ENCODE results near the gene ANKMY1. TPM values are rescaled to one million over a fixed set of nuclear protein-coding genes. Genes with fewer than 3 reads are reported as not detected.

ANKMY1 gene
- total and polyA plus RNA-seq, 5 donors from 2014 or later = 3.8 to 37.2 (median 9.6) TPM

DNA sequence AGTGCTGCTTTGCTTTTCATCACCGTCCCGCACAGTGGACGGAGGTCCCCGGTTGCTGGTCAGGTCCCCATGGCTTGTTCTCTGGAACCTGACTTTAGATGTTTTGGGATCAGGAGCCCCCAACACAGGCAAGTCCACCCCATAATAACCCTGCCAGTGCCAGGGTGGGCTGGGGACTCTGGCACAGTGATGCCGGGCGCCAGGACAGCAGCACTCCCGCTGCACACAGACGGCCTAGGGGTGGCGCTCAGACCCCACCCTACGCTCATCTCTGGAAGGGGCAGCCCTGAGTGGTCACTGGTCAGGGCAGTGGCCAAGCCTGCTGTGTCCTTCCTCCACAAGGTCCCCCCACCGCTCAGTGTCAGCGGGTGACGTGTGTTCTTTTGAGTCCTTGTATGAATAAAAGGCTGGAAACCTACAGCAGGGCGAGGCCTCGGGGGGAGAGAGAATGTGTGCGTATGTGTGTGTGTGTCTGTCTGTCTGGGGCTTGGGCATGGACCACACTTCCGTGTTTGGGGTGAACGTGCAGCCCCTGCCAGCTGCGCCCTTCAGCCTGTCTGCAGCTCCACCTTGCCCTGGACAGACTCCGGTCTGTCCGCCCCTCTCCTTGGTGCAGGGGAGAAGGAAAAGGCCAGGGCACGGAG, 90.0 kb downstream of the ANKMY1 start:
- H3K27ac Mint-ChIP-seq = no peak overlapping the region
- H3K4me1 Mint-ChIP-seq = no peaks in the 10 kb centered on the region
- H3K27ac ChIP-seq (ENCODE audit: insufficient read depth, low read length, poor library complexity, severe bottlenecking) = no peak overlapping the region
- no peaks in the 10 kb centered on the region for H3K27me3 Mint-ChIP-seq
- H3K4me3 ChIP-seq (ENCODE audit: low read depth, low read length) = no peak overlapping the region
- no peaks in the 10 kb centered on the region for H3K36me3 ChIP-seq (ENCODE audit: control insufficient read depth, insufficient read depth, low read length)
- H3K36me3 Mint-ChIP-seq = peaks cover 9% of the 10 kb centered on the region
- DNase-seq = no peak
- H3K9me3 Mint-ChIP-seq = peaks cover 0 to 7% (median 0%) of the 10 kb centered on the region in 7 donors
- no peak overlapping the region for H3K4me3 Mint-ChIP-seq
- ATAC-seq (ENCODE audit: low read depth in 2 of 2) = no peak
- no peaks in the 10 kb centered on the region for H3K27me3 ChIP-seq (ENCODE audit: control insufficient read depth, insufficient read depth, low read length)
- peaks cover 0 to 7% of the 10 kb centered on the region in 2 experiments for H3K9me3 ChIP-seq (ENCODE audit: control insufficient read depth in 2 of 2, low read length in 2 of 2)
- H3K4me1 ChIP-seq (ENCODE audit: control insufficient read depth, insufficient read depth, low read length, poor library complexity, severe bottlenecking) = no peaks in the 10 kb centered on the region

DNA sequence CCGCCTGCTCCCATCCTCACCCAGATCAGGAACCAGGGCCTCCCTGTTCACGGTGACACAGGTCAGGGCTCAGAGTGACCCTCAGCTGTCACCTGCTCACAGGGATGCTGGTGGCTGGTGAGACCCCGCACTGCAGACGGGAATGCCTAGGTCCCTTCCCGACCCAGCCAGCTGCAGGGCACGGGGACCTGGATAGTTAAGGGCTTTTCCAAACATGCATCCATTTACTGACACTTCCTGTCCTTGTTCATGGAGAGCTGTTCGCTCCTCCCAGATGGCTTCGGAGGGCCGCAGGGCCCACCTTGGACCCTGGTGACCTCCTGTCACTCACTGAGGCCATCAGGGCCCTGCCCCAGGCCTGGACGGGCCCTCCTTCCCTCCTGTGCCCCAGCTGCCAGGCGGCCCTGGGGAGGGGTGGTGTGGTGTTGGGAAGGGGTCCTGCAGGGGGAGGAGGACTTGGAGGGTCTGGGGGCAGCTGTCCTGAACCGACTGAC, 90.6 kb downstream of the ANKMY1 start:
- Mint-ChIP-seq H3K36me3 (peaks cover 9% of the 10 kb centered on the region), H3K4me1 (no peaks in the 10 kb centered on the region), H3K27ac (no peak overlapping the region), H3K9me3 (peaks cover 0 to 4% (median 0%) of the 10 kb centered on the region in 7 donors), H3K4me3 (no peak overlapping the region), H3K27me3 (no peaks in the 10 kb centered on the region)
- no peak overlapping the region for H3K4me3 ChIP-seq (ENCODE audit: low read depth, low read length)
- no peaks in the 10 kb centered on the region for H3K27me3 ChIP-seq (ENCODE audit: control insufficient read depth, insufficient read depth, low read length)
- no peak for ATAC-seq (ENCODE audit: low read depth in 2 of 2)
- H3K36me3 ChIP-seq (ENCODE audit: control insufficient read depth, insufficient read depth, low read length) = no peaks in the 10 kb centered on the region
- no peaks in the 10 kb centered on the region for H3K4me1 ChIP-seq (ENCODE audit: control insufficient read depth, insufficient read depth, low read length, poor library complexity, severe bottlenecking)
- no peak for DNase-seq
- H3K9me3 ChIP-seq (ENCODE audit: control insufficient read depth in 2 of 2, low read length in 2 of 2) = peaks cover 0 to under 1% of the 10 kb centered on the region in 2 experiments
- H3K27ac ChIP-seq (ENCODE audit: insufficient read depth, low read length, poor library complexity, severe bottlenecking) = no peak overlapping the region

DNA sequence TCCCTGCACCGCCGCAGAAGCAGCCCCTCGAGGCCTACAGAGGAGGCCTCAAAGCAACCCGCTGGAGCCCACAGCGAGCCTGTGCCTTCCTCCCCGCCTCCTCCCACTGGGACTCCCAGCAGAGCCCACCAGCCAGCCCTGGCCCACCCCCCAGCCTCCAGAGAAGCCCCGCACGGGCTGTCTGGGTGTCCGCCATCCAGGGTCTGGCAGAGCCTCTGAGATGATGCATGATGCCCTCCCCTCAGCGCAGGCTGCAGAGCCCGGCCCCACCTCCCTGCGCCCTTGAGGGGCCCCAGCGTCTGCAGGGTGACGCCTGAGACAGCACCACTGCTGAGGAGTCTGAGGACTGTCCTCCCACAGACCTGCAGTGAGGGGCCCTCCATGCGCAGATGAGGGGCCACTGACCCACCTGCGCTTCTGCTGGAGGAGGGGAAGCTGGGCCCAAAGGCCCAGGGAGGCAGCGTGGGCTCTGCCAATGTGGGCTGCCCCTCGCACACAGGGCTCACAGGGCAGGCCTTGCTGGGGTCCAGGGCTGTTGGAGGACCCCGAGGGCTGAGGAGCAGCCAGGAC, 91.1 kb downstream of the ANKMY1 start:
- Mint-ChIP-seq H3K27me3 (no peaks in the 10 kb centered on the region), H3K27ac (no peak overlapping the region), H3K9me3 (peaks cover 0 to 4% (median 0%) of the 10 kb centered on the region in 7 donors), H3K4me3 (no peak overlapping the region), H3K36me3 (peaks cover 9% of the 10 kb centered on the region), H3K4me1 (no peaks in the 10 kb centered on the region)
- ATAC-seq (ENCODE audit: low read depth in 2 of 2) = no peak
- H3K4me1 ChIP-seq (ENCODE audit: control insufficient read depth, insufficient read depth, low read length, poor library complexity, severe bottlenecking) = no peaks in the 10 kb centered on the region
- H3K27ac ChIP-seq (ENCODE audit: insufficient read depth, low read length, poor library complexity, severe bottlenecking) = no peak overlapping the region
- H3K9me3 ChIP-seq (ENCODE audit: control insufficient read depth in 2 of 2, low read length in 2 of 2) = no peaks in the 10 kb centered on the region
- H3K4me3 ChIP-seq (ENCODE audit: low read depth, low read length) = no peak overlapping the region
- H3K36me3 ChIP-seq (ENCODE audit: control insufficient read depth, insufficient read depth, low read length) = no peaks in the 10 kb centered on the region
- no peaks in the 10 kb centered on the region for H3K27me3 ChIP-seq (ENCODE audit: control insufficient read depth, insufficient read depth, low read length)
- no peak for DNase-seq

GRCh38 chr2:240465765-240466578, 91.8 kb downstream of the ANKMY1 start:
- no peak overlapping the region for H3K27ac Mint-ChIP-seq
- H3K27me3 ChIP-seq (ENCODE audit: control insufficient read depth, insufficient read depth, low read length) = no peaks in the 10 kb centered on the region
- no peaks in the 10 kb centered on the region for H3K4me1 ChIP-seq (ENCODE audit: control insufficient read depth, insufficient read depth, low read length, poor library complexity, severe bottlenecking)
- no peaks in the 10 kb centered on the region for H3K36me3 ChIP-seq (ENCODE audit: control insufficient read depth, insufficient read depth, low read length)
- no peak overlapping the region for H3K4me3 ChIP-seq (ENCODE audit: low read depth, low read length)
- peaks cover 0 to 2% (median 0%) of the 10 kb centered on the region in 7 donors for H3K9me3 Mint-ChIP-seq
- H3K27ac ChIP-seq (ENCODE audit: insufficient read depth, low read length, poor library complexity, severe bottlenecking) = no peak overlapping the region
- no peaks in the 10 kb centered on the region for H3K9me3 ChIP-seq (ENCODE audit: control insufficient read depth in 2 of 2, low read length in 2 of 2)
- H3K4me1 Mint-ChIP-seq = no peaks in the 10 kb centered on the region
- ATAC-seq (ENCODE audit: low read depth in 2 of 2) = no peak
- H3K36me3 Mint-ChIP-seq = peaks cover 9% of the 10 kb centered on the region
- no peaks in the 10 kb centered on the region for H3K27me3 Mint-ChIP-seq
- H3K4me3 Mint-ChIP-seq = no peak overlapping the region
- no peak for DNase-seq

- no peak overlapping the region for H3K4me3 ChIP-seq (ENCODE audit: low read depth, low read length)
- H3K27me3 Mint-ChIP-seq = no peaks in the 10 kb centered on the region
- ATAC-seq (ENCODE audit: low read depth in 2 of 2) (no peak), DNase-seq (no peak)
- no peaks in the 10 kb centered on the region for H3K9me3 ChIP-seq (ENCODE audit: control insufficient read depth in 2 of 2, low read length in 2 of 2)
- no peaks in the 10 kb centered on the region for H3K4me1 ChIP-seq (ENCODE audit: control insufficient read depth, insufficient read depth, low read length, poor library complexity, severe bottlenecking)
- no peaks in the 10 kb centered on the region for H3K9me3 Mint-ChIP-seq
- H3K27ac Mint-ChIP-seq = no peak overlapping the region
- H3K36me3 Mint-ChIP-seq = peaks cover 3% of the 10 kb centered on the region
- H3K27me3 ChIP-seq (ENCODE audit: control insufficient read depth, insufficient read depth, low read length) = no peaks in the 10 kb centered on the region
- H3K27ac ChIP-seq (ENCODE audit: insufficient read depth, low read length, poor library complexity, severe bottlenecking) = no peak overlapping the region
- H3K36me3 ChIP-seq (ENCODE audit: control insufficient read depth, insufficient read depth, low read length) = no peaks in the 10 kb centered on the region
- H3K4me3 Mint-ChIP-seq = no peak overlapping the region
- H3K4me1 Mint-ChIP-seq = no peaks in the 10 kb centered on the region
These were observed 92.5 kb downstream of the ANKMY1 start for GRCh38 chr2:240465268-240465764.

GRCh38 chr2:240464514-240465241, 93.1 kb downstream of the ANKMY1 start:
- Mint-ChIP-seq H3K27me3 (no peaks in the 10 kb centered on the region), H3K4me1 (no peaks in the 10 kb centered on the region), H3K9me3 (no peaks in the 10 kb centered on the region), H3K27ac (no peak overlapping the region), H3K36me3 (no peaks in the 10 kb centered on the region), H3K4me3 (no peak overlapping the region)
- Histone ChIP-seq H3K27me3 (ENCODE audit: control insufficient read depth, insufficient read depth, low read length) (no peaks in the 10 kb centered on the region), H3K36me3 (ENCODE audit: control insufficient read depth, insufficient read depth, low read length) (no peaks in the 10 kb centered on the region), H3K4me3 (ENCODE audit: low read depth, low read length) (no peak overlapping the region), H3K9me3 (ENCODE audit: control insufficient read depth in 2 of 2, low read length in 2 of 2) (no peaks in the 10 kb centered on the region), H3K27ac (ENCODE audit: insufficient read depth, low read length, poor library complexity, severe bottlenecking) (no peak overlapping the region), H3K4me1 (ENCODE audit: control insufficient read depth, insufficient read depth, low read length, poor library complexity, severe bottlenecking) (no peaks in the 10 kb centered on the region)
- ATAC-seq (ENCODE audit: low read depth in 2 of 2) (no peak), DNase-seq (no peak)

- Mint-ChIP-seq H3K27me3 (no peaks in the 10 kb centered on the region), H3K27ac (peak overlapping the region in 1 of 3 donors; percentile 43)
- DNase-seq = no peak
These were observed 93.8 kb downstream of the ANKMY1 start for GRCh38 chr2:240463866-240464481.

More at GRCh38 chr2:240463866-240464481, 93.8 kb downstream of the ANKMY1 start:
- ATAC-seq (ENCODE audit: low read depth in 2 of 2) = no peak
- Histone ChIP-seq H3K27ac (ENCODE audit: insufficient read depth, low read length, poor library complexity, severe bottlenecking) (no peak overlapping the region), H3K27me3 (ENCODE audit: control insufficient read depth, insufficient read depth, low read length) (no peaks in the 10 kb centered on the region), H3K36me3 (ENCODE audit: control insufficient read depth, insufficient read depth, low read length) (no peaks in the 10 kb centered on the region), H3K4me1 (ENCODE audit: control insufficient read depth, insufficient read depth, low read length, poor library complexity, severe bottlenecking) (no peaks in the 10 kb centered on the region), H3K9me3 (ENCODE audit: control insufficient read depth in 2 of 2, low read length in 2 of 2) (no peaks in the 10 kb centered on the region), H3K4me3 (ENCODE audit: low read depth, low read length) (no peak overlapping the region)
- no peaks in the 10 kb centered on the region for H3K4me1 Mint-ChIP-seq
- H3K36me3 Mint-ChIP-seq = no peaks in the 10 kb centered on the region
- no peaks in the 10 kb centered on the region for H3K9me3 Mint-ChIP-seq
- no peak overlapping the region for H3K4me3 Mint-ChIP-seq

Measured in CD4-positive, CD25-positive, alpha-beta regulatory T cell (primary cell).